UCSD-AML1 (cell line): ENCODE results near the gene SLITRK6.
"Not testable (repeated sequence)": the region's sequence is repeated elsewhere in the genome, so short reads cannot be mapped to it uniquely, and the experiment has no call there.

Experiments used
- DNase-seq: peaks from one replicate; lab custom pipeline; 2025; ENCODE audit not compliant: unreplicated experiment; lab: John Stamatoyannopoulos, UW

The SLITRK6 gene, protein sequence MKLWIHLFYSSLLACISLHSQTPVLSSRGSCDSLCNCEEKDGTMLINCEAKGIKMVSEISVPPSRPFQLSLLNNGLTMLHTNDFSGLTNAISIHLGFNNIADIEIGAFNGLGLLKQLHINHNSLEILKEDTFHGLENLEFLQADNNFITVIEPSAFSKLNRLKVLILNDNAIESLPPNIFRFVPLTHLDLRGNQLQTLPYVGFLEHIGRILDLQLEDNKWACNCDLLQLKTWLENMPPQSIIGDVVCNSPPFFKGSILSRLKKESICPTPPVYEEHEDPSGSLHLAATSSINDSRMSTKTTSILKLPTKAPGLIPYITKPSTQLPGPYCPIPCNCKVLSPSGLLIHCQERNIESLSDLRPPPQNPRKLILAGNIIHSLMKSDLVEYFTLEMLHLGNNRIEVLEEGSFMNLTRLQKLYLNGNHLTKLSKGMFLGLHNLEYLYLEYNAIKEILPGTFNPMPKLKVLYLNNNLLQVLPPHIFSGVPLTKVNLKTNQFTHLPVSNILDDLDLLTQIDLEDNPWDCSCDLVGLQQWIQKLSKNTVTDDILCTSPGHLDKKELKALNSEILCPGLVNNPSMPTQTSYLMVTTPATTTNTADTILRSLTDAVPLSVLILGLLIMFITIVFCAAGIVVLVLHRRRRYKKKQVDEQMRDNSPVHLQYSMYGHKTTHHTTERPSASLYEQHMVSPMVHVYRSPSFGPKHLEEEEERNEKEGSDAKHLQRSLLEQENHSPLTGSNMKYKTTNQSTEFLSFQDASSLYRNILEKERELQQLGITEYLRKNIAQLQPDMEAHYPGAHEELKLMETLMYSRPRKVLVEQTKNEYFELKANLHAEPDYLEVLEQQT

DNA sequence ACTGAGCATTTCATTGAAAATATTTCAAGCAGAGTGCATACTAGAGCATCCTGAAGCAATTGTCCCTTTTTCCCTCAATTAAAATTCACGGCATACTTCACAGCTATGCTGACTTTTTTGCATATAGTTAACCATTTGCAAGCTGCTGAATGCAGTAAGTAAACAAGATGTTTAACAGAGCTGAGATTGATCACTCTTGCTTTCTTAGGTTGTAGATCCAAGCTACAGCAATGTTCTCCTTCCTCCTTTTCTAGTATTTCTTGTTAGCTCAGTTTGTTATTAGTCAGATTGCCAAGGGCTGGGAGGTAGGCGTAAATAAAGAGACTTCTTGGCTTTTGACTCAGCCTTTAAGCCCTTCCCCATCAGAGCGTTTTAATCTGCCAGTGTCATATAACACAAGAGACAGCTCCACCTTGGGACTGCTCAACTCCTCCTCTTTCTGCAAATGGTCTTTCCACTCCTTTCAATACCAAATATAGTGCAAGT is at the start of gene SLITRK6:
SLITRK6 (minus strand) TSS at position 323 of the 486 bp plus-strand sequence. CDS start 2,911 bp downstream, outside the sequence.
- no peak for DNase-seq

DNA sequence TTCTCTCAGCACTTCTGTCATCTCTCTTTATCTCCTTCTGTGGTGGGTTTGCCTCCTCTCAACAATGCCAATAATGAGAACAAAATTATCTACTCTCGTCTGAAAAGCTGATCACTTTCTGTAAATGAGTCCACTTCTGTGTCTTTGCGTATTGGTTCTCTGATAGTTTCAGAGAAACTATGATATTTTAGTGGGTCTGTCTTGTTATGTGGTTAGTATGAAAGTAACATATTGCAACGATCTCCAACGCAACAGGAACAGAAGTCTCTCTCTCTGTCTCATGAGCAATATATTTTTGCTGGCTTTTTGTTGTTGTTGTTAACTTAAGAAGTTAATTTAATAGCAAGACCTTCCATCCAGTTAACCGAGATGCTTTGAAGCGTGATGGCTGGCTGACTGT is 47.8 kb upstream of the SLITRK6 start:
- no peak for DNase-seq

DNA sequence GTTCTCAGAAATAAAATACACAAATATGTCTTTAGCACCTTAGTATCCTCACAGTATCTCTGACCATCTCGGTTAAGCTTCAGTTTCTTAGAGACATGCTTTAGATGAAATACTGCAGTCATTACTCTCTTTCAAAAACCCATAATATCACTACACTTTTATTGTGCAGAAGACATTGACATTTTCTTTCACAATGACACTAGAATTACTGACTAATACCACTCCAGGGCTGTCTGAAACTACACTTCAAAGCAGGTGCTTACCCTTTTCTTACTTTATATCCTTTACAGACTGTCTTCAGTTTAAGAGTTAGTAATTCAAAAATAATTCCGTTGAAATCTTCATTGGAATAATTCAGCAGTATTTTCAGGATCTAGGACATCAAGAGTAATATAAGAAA is 42.2 kb upstream of the SLITRK6 start:
- no peak for DNase-seq

DNA sequence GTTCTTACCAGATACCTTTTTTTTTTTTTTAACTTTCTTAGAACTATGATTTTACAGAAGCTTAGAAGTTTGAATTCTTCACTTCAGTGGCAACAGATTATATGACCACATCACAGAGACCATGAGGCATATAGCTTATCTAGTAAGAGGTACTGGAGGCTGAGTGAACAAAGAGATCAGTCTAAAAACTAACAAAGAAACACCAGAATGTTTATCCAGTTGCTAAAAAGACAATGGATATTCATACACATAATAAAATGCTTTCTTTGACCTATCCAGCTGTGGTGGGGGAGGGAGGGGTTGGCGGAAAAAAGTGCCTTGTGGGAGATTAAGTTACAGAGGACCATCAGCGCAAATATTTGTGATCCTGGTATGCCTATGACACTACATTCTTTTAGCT is 34.7 kb upstream of the SLITRK6 start:
- DNase-seq, result no peak

DNA sequence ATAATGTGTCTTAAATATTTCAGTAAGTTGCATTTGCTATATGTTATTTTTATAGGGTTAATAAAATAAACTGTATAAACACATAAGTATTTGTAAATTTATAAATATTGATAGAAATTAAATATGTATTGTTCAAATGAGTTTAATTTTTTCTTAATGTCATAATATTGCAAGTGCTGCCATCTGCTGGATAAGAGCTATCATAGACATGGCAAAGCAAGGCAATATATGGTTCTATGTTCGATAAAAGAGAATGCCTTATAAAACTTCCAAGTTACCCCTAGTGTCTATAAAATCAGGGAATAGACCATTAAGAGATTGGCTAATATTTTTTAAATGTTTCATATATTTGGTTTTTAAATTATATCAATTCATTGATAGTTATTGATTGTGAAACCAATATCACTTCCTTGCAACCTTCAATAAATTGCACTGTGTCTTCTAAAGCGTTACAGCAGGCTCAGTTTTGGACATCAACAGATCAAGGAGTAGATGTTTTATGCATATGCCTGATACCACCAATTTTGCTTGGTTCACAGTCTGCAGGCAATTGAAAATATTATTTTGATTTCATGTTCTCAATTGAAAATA is 29.0 kb upstream of the SLITRK6 start:
- DNase-seq, result no peak

DNA sequence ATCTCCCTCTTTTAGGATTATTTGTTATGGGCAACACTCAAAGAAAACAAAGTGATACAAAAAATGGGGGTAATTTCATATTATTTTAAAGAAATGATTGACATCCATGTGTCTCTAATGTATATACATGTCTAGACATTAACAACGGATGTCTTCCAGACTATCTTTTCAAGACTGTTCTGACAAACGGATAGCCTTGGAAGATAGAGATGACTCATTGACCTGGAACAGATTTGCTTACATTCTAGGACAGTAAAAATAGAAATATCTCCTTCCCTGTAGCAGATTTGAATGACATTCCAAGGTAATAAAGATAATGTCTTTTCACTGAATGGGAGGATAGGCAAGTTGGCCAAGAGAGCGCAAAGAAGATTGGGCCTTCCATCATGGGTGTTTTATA is 26.2 kb upstream of the SLITRK6 start:
- DNase-seq, result no peak

DNA sequence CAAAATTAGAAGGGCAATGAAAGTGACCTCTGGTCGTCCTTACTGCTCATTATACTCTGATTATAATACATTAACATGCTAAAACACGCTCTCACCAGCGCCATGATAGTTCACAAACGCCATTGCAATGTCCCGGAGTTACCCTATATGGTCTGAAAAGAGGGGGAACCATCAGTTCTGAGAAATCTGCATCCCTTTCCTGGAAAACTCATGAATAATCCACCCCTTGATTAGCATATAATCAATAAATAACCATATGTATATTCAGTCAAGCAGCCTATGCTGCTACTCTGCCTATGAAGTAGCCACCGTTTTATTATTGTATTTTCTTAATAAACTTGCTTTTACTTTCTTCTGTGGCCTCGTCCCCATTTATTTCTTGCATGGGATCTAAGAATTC is 24.6 kb upstream of the SLITRK6 start:
- DNase-seq, result no peak

DNA sequence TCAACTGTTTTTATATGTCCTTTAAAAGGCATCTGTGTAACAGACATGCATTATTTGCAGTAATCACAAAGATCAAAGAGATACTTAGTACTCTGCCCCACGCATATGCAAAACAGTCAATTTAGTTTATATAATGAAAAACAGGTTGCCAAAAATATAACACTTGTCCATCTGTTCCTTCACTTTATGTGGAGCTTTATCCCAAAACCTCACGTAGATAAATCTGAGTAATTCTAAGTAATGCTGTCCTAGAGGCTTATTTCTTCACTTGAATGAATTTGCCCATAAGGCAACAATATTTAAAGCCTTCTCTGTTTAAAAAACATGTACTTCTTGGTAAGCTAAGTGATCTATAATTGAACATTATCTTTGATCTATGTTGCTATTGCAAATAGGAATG is 20.3 kb upstream of the SLITRK6 start:
- DNase-seq, result no peak

DNA sequence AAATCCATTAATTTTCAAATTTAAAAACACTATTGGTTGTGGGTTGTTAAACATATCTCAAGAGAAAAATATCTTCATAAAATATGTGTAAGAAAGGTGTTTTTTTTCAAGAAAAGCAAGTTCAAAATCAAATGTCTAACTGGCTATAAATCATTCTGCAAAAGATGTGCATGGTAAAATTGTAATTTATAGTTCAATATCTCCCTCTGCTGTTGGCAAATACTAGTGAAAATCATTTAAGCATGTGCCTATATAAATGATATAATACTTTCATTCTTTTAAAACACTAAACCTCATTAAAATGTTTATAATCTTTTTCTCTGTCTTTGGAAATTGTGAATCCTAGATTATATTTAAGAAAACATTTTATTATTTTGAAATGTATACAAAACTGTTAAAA is 17.2 kb upstream of the SLITRK6 start:
- DNase-seq, result no peak

DNA sequence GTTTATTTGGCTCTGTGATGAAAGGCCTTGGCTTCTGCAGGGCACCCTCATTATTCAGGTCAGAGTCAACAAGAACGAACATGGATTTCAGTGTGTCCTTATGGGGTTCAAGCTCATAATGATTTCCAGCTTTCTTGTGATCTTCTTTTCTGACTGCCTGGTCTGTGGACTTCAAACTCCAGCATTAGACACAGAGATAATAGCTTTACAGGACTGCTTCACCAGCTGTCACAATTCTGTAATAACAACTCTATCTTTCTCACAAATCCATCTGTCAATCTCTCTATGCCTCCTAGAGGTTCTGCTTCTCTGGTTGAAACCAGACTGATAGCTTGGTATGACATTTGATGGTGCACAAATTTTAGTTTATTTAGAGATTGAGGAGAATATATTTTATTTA is 13.1 kb upstream of the SLITRK6 start:
- DNase-seq, result no peak

DNA sequence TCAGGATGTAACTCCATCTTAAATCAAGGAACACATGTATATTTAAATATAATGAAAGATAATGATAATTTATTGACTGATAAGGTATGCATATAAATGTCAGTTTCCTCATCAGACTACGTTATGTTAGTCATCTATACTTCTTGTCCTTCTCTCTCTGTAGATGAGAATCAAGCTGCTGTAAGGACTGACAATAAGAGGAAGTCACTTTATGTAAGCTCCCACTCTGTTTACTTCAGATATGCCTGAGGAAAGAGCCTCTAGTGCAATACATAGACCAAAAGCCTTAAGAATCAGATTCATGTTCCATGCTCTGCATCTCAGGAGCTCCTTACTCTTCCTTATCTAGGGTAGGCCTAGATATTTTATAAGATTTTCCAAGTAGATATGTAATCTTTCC is 9.6 kb upstream of the SLITRK6 start:
- no peak for DNase-seq

DNA sequence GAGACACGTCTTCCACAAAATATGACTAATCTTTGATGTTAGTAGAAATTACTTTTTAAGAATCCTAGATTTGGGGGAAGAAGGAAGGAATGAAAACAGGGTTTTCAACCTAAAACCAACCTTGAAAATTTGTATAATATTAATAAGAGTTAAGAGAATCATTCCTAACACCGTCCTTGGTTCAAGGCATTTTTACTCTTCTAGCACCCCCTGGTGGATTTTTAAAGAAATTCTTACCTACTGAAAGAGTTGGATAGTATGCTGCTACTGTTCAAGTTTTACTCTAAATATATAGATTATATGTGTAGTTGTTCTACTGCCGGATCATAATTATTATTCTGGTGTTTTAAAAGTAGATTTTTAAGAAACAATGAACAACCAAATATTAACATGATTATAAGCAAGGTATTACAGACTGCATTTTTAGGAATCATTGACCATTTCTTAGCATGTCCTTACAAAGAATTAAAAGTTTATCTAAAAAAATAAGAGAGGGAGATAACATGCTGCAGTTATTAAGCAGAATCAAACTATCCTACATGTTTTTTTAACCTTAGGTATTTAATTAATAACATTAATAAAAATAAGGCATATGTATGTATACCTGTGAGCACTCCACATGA is 7.4 kb upstream of the SLITRK6 start:
- no peak for DNase-seq

DNA sequence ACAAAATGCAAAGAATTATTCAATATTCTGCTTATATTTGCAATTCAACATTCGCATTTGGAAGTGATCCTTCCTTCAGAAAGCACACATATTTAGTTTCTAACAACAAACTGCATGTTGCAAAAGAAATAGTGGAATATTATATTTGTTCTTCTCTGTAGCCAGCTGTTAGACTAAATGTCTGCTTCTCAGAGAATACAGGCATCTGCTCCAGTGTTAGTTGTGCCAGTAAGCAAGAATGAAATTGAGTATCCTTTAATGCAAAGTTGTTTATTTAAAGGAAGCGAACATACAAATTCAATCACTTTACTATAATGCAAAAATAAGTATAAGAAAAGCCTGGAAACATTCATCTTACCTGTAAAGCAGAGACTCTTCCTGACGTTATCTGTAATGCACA is 663 bp downstream of the SLITRK6 start:
- no peak for DNase-seq

DNA sequence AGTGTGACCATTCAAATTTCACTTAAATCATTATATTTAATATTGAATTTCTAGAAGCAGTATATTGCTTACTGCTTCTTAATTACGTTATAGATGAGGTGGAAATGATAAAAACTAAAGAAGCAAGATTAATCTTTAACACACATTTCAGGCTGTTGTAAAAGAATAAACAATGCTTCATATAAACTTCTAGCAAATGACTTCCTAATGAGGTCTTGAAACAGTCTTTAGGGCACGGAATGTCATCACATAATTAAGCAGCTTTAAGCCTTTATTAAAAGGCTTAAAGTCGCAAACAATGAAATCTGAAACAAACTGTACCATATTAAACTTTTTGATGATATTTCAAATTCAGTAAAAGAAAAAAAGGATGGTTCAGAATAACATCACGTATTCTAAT is 1.9 kb downstream of the SLITRK6 start:
- DNase-seq, result no peak

DNA sequence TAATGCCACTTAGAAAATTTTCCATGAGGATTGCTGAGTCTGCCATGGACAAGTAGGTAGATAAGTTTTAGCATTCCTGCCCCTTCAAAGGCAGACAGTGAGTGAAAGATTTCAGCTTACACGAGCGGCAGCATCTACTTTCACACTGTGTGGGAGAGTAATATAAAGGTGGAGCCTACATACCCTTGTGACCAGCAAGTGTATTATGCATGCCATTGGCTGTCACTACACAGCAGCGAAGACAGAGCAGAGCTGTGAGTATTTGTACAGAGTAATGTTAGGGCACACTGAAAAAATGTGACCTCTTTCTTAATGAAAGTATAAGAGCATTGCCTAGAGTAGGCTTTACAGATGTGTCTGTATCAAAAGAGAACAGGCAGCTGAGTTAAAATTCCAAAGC is 14.0 kb downstream of the SLITRK6 start:
- no peak for DNase-seq

DNA sequence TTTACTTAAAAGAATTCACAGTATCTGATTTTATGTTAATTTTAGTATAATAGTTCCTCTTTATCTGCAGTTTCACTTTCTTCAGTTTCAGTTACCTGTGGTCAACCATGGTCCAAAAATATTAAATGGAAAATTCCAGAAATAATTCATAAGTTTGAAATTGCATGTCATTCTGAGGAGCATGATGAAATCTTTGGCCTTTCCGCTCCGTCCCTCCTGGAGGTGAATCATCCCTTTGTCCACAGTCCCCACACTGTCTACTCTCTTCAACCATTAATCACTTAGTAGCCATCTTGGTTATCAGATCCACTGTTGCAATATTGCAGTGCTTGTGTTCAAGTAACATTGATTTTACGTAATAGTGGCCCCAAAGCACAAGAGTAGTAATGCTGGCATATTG is 26.9 kb downstream of the SLITRK6 start:
- no peak for DNase-seq

DNA sequence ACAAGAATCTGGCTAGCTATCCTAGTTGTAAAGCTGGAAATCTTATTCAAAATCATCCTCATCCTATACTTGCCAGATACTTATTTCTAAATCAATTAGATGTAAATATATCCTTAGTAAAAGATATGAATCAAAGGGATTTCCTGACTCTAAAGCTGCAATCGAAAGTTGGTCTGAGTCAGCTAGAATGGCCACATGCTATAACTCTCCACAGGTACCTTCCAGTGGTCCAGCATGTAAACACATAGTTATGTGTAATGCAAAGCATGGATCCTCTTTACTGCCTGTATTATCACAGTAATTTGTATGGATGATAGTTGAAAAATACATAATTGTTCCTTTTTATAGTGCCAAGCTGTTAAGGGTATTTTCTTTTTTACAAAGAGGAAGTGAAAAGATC is 27.4 kb downstream of the SLITRK6 start:
- no peak for DNase-seq

DNA sequence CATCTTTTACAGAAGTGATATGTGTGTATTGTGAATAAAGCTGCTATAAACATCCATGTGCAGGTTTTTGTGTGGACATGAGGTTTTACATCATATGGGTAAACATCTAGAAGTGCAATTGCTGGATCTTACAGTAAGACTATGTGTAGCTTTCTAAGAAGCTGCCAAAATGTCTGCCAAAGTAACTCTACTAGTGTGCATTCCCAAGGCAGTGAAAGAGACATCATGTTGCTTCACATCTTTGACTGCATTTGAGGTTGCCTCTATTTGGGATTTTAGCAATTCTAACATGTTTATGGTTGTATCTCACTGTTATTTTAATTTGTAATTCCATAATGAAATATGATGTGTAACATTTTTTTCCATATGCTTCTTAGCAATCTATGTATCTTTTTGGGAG is 30.3 kb downstream of the SLITRK6 start:
- no peak for DNase-seq

DNA sequence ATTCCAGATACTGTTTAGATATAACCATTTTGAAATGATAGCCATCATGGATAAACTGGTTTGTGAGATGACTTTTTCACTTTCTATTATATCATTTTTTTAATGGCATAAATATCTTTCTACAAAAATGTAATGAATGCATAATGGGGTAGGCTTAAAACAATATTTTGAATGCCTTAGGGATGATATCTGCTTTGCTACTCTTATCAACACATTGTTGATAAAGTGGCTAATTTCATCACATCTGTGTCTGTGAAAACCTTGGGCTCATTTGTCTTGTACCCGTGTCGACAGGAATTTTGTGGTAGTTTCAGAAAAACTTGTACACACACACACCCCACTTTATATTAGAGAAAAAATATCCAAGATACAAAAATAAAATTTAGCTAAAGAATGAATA is 44.1 kb downstream of the SLITRK6 start:
- DNase-seq, result no peak

DNA sequence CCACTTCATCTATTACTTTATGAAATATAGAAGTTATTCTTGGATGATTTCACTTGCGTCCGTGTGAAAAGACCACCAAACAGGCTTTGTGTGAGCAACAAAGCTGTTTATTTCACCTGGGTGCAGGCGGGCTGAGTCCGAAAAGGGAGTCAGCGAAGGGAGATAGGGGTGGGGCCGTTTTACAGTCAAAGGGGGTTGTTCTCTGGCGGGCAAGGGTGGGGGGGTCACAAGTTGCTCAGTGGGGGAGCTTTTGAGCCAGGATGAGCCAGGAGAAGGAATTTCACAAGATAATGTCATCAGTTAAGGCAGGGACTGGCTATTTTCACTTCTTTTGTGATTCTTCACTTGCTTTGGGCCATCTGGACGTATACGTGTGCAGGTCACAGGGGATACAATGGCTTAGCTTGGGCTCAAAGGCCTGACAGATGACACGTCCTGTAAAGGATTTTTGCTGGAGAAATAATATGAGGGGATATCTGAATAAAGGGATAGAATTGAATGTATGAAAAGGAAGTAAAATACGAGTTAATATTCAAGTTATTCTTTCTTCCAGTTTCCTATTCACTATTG is 55.9 kb downstream of the SLITRK6 start:
- not testable (repeated sequence) for DNase-seq
